HG02763 (cell line): Measurements from ENCODE around the gene KIF26B.

Experiments used
- ATAC-seq: cut with Tn5 transposase; IDR thresholded peaks from one replicate; pipeline ENCODE4 v1.9.1; 2021; ENCODE audit warnings: mild to moderate bottlenecking, moderate library complexity; ENCODE audit not compliant: unreplicated experiment

The KIF26B gene

DNA sequence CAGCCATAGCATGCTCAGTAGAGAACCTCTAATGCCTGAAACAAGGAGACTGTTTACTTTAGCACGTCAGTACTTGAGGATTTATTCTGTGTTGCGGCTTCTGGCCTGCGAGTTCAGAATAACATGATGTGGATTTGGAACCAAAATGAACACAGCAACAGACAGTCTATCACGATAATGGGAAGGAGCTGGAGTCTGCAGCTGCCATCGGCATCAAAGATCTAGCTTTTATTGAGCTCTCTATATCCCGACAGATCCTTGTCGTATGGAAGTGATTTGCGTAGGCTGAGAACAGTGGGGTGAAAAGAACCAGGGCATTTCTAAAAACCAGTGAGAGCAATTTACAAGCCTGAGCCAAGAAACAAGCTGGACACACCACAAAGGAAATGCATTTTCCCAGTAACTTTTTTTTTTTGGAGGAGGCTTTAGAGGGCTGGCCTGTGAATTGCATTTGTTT lies 294.2 kb downstream of the KIF26B start:
- no peak for ATAC-seq

DNA sequence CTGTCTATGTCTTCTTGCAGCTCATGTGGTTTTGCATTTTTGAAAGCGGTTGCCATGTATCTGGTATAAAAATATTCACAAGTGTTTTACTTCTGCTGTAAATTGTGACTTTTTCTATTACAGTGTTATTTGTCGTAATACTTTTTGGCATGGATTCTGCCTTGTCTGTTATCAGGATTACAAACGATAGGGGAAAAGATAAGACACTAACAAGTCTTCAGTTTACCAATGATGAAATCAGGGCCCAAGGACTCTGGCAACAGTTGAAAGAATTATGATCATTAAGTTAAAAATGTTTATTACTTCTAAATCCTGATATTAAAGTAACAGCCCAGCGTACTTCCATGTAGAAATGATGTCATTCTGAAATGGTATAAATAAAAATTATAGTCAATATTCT lies 298.8 kb downstream of the KIF26B start:
- no peak for ATAC-seq

DNA sequence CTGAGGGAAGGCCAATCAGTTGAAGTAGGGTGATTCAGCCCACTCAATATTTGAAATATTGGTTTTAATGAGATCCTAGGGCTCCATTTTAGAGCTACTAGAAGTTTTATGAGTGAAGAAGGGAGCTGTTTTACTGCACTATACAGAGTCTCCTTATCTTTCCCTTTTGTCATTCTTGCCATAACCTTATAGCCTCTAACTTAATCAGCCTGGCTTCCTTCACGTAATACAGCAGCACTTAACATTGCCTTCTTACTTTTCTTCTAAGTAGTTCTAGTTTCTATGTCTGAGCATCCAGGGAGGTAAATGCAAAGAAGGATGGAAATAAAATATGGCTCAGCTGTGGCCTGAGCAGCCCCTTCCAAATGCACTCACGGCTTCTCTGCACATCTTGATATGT lies 299.3 kb downstream of the KIF26B start:
- ATAC-seq: no peak

DNA sequence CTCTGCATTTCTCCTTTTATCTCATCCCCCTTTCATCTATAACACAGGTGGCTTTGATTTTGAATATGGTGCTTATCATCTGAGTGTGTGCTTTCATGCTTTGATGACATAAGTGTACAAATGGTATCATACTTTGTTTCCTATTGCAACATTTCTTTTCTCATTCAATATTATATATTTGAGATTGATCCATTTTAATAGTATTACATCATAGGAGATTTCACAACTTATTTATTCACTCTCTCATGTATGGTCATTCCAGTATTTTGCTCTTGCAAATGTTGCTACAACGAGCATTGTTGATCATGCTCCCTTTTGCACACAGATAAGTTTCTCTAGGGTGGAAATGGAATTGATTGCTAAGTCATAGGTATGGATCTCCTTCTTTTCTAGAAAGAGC lies 302.8 kb downstream of the KIF26B start:
- ATAC-seq: no peak

DNA sequence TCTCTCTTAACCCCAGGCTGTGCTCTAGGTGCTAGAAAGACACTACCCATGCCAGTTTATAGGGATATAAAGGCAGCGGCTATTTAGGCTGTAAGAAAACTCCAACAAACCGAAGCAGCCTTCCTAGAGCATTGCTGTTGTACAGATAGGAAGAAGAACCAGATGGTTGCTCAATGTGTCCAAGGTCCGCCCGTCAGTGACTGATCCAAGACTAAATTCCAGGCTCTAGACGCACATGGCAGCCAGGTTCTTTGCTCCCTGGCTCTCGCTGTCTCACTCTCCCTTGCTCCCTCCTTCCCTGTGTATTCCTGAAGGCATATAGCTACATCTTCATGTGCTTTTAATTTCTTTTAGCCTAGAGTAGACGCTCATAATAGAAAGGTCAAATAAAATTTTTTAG lies 303.4 kb downstream of the KIF26B start:
- ATAC-seq: no peak

DNA sequence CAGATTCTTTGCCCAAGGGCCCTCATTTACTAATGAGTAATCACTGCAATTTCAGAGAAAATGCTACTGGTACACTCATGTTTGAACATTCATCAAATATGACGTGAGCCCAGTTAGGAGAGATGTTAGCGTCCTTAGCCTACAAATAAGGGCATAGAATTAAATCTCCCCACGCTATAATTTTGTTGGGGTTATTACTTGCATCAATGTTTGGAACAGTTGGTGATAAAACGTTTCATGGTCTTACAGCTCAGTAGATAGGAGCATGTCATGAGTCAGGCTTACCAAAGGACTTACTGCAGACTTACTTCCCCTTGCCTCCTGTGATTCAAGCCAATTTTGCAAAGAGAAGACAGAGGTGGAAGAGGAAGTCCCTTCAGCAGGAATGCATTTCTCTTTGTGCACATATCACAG lies 304.0 kb downstream of the KIF26B start:
- no peak for ATAC-seq

DNA sequence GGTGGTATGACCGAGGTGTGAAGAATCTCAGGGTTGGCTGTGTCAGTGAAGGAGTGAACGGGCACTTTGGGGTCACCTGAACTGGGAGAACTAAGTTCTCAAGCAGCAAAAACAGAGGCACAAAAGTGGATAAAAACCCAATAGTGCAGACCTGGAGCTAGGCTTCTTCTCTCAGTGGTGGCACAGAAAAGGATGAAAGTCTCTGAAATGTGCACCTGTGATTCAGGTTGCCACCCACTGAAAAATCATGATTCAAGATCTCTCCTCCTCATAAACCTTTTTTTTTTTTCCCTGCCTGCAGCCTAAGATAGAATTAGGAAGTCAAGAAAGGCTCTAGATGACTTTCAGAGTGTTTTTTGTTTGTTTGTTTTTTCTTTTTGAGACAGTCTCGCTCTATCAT lies 304.8 kb downstream of the KIF26B start:
- ATAC-seq: no peak

DNA sequence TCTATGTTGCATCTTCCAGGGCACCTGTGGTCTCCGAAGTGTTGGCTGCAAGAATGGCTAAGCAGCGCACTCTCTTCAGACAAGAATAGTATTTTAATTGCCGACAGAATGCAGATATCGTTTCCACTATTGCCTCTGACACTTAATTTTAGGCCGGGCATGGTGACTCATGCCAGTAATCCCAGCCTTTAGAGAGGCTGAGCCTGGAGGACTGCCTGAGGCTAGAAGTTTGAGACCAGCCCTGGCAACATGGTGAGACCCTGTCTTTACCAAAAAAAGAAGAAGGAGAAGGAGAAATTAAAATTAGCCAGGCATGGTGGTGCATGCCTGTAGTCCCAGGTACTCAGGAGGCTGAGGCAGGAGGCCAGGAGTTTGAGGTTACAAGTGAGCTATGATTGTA lies 306.9 kb downstream of the KIF26B start:
- ATAC-seq: no peak

DNA sequence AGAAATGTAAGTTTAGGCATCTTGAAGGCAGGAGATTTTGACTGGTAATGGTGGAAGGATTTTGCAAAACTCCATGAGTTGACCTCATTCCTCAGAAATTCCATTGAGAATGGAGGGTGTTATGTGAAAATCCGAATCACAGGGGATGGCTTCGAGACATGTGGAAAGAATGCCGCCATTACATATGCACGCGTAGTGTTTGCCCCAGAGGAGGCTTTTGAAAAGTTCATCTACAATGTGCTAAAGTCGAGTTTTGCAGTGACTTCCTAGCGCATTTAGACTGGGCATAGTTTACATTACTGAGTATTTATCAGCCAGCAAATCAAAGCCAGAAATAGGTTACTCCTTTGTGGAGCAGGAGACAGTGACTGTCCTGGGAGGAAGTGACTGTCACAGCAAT lies 307.4 kb downstream of the KIF26B start:
- no peak for ATAC-seq

DNA sequence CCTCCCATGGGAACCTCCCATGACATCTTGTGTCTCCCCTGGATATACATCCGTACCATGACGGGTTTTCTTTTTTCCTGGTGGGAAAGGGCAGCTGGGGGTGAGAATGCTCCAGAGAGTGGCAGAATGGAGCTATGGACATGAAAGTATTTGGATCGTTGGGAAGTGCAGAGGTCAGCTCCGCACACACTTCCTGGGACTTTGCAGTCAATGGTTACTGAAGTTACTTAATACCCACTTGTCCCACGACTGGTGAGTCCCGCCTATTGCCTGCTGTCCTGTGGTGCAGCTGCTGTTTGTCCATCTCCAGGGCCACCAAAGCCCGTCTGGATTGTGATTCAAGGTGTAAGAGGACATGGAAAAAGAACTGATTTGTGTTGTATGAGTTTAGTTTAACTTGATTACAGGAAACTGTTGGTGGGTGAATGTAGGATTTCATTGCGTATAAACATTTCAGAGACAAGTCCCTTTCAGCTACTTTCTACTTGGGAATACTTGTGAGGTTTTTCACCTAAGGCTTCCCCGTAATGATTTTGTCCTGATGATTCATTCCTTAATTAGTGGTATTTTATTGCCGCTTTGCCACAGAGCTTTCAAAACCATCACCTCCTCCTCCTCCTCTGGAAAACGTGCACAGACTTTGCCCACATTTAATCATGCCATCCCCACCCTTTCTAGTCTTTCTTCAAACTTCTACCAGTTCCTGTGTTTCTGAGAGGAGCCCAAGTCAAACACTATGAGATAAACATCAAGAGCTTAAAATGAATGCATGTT lies 308.8 kb downstream of the KIF26B start:
- no peak for ATAC-seq

DNA sequence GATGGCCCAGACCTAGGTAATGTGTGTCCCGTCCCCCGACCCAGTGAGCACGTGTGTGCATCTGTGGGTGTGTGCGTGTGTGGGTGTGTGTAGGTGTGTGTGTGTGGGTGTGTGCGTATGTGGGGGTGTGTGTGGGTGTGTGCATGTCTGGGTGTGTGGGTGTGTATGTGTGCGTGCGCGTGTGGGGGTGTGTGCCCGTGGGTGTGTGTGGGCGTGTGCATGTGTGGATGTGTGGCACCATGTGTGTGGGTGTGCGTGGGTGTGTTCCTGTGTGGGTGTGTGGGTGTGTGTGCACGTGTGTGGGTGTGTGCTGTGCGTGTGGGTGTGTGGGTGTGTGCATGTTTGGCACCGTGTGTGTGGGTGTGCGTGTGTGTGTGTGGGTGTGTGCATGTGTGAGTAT lies 309.5 kb downstream of the KIF26B start:
- ATAC-seq: no peak

DNA sequence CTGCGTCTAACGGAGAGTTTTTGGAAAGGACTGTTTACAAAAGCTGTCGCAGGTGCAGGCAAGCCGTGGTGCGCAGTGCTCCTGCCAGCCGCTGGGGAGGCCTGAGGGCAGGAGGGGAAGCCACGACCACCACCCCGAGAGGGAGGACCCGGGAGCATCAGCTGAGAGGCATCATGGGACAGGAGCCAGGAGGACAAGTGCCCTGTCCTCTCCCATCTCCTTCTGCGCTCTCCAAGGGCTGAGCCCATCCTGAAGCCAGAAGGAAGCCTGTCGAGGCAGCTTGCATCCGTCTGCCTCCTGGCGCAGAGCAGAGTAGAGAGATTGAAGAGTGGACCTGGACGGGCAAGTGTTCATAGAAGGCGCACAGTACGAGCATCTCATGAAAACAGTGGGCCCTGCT lies 310.9 kb downstream of the KIF26B start:
- no peak for ATAC-seq

DNA sequence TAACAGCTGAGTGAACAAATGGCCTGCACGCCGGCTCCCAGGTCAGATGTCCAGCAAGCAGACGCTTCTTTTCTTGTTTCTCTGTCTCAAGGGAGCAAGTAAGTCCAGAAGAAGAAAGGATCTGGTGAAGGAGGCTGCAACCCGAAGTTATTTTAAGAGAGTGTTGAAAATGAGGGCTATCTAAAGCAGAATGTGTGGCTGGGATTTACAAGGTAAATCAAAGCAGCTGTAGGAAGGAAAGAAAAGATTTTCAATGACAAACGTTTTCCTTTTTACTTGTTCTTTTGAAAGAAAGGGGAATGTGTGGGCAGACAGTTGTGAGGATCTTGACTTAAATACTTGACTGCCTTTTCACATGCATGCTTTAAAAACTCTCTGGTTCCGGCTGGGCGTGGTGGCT lies 311.5 kb downstream of the KIF26B start:
- ATAC-seq: no peak

DNA sequence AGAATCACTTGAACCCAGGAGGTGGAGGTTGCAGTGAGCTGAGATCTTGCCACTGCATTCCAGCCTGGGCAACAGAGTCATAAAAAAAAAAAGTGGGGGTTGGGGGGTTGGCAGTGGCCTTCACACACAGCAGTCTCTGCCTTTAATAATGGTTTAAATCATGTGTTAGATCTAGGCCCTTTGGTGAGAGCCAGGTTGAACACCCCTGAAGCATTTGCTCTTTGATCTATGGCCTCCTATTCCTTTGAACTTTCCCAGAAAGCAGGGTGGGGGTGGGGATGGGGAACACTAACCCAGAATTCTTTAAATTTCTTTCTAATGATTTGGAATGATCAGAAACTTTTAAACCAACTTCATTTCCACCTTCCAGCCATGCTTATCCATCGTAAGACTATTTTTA lies 313.0 kb downstream of the KIF26B start:
- no peak for ATAC-seq

DNA sequence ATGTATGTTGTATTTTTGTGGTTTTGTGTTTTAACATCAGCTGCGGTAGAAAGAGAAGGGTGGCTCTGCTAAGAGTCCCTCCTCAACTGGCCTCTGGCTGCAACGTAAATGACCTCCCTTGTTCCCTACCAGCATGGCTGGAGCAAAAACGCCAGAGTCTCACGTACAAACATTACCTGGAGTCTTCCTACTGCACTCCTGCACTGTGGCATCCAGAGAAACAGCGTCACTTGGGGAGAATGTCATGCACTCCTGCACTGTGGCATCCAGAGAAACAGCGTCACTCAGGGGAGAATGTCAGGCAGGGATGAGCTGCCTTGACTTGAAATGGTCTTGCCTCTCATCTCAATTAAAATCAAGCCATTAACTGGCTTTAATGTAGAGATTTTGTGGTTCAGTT lies 314.2 kb downstream of the KIF26B start:
- no peak for ATAC-seq

DNA sequence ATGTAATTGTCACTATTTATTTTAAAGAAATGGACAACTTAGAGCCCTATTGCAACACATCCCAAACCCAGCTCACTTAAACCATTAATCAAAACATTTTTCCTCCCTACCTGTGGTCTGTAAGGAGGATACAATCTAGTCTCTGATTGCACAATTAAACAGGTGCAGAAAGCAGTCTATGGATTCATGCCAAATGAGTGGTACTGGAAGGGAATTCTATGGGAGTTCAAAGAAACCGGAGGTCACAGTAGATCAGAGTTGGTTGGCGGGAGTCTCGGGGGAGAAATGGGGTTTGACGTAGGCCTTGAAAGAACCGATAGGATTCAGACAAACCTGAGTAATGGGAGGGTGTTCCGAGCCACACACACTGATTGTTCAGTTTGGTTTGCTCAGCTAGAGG lies 314.9 kb downstream of the KIF26B start:
- no peak for ATAC-seq

DNA sequence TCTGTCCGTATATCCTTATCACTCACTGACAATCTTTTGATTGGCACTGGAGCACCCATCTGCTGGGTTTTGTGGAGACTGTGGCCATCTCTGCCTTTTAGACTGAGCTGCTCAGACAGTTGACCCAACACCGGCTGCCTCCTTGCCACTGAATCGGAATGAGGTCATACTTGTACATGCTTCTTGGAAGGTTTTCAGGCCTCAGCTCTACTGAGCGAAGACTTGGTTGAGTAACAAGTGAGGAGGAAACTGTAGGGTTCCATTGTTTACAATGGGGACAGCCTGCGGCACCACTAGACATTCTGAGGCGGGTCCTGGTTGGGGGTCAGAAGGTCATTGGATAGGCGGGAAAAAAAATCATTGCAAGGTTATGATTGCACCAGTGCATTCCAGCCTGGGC lies 320.3 kb downstream of the KIF26B start:
- no peak for ATAC-seq

DNA sequence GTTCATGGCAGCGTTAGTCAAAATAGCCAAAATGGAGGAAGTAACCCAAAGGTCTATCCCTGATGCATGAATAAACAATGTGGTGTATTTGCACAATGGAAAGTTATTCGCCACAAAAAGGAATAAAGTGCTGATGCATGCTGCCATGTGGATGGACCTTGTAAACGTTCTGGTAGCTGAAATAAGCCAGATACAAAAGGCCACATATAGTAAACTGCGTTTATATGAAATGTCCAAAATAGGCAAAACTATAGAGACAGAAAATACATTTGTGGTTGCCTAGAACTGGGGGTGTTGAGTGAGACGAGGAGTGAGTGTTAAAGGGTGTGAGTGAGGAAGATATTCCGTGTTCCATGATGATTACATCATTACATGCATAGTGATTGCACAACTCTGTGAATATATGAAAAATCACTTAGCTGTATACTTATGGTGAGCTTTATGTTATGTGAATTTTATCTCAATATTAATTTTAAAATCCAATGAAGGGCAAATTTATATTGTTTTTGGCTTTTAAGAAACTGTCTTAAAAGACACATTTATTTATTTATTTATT lies 321.3 kb downstream of the KIF26B start:
- ATAC-seq: no peak

DNA sequence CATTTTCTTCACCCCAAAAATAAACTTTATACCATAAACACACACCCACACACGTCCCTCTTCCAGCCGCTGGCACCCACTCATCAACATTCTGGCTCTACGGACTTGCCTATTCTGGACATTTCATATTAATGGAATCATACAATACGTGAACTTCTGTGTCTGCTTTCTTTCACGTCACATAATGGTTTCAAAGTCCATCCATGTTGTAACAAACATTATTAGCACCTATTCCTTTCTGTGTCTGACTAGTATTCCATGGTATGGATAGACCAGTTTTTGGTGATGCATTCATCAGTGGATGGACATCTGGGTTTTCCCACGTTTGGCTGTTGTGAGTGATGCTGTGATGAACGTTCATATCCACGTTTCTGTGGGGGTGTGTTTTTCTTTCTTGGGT lies 323.2 kb downstream of the KIF26B start:
- no peak for ATAC-seq

DNA sequence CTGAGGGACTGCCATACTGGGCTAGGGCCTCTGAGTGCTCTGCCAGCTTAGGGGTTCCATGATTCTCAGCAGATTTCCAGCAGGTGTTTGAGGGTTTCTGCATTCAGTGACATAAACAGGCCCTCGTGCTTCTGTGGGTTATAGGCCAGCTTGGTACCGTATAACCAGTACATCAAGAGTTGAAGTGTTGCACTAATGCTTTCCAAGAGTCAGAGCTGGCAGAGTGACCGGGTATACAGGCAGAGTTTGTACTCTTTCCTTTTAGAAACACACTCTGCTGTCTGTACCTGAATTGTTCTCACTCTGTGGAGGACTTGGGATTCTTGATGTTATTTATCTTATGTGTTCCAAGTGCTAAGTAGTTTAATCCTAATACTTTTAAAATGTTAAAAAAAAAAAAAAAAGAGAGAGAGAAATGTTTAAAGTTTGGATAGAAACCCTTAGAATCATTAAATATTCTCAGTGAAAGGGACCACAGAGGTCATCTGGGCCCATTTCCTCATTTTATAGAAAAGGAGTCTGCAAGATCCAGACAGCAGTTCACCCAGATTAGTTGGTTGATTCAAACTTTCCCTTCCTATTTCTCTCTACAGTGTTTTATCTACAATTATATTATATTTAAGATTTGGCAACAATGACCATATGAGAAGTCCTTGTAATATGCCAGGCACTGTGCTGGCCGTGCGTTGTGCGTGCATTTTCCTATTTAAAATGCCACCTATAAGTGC lies 325.8 kb downstream of the KIF26B start:
- ATAC-seq: no peak

DNA sequence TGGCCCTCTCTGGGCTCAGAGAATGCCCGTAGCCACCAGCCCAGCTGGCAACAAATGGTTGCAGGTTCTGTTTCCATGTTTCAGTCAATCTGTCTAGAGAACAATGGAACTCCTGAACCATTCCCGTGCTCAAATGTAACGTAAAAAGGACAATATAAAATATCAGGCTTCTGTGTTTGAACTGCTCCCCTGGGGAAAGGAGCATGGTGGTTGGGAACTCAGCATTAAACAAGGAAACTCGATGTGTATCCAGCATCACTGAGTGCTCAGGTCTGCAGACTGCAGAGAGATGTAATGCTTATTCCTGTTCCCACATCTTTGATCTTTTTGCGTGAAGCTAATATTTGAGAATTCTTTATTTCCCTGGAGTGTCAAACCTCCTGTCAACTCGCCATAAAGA lies 326.5 kb downstream of the KIF26B start:
- ATAC-seq: no peak

DNA sequence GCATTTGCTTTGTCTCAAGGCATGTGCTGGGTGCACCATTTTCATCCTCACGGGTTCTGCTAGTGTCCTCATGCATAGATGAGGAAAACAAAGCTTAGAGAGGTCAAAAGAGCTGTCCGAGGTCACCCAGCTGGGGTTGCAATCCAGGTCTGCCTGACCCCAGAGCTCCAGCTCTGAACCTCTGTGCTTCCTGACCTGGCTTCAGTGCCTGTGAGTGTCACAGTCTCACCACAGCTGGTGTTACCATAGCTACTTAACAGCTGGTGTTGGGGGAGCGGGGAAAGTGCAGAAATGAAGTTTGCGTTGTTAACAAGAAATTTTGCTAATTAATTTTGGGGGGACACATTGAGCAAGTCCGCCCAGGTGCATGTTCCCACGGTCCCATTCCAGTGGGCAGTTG lies 328.5 kb downstream of the KIF26B start:
- ATAC-seq: no peak
